DND-41 (cell line): Measurements from ENCODE around the gene TST.

Experiments used
- ATAC-seq: fragments of 200-7000 bp; cut with Tn5 transposase; 3 replicates; pipeline ENCODE4 v1.9.1; 2021; ENCODE audit warnings: low read depth; ENCODE audit not compliant: insufficient read depth
- DNase-seq: peaks from one replicate; pipeline ENCODE4 v3.0.0-alpha.2; 2020
- H2AFZ ChIP-seq: 2 replicates; pipeline ENCODE4 v1.6.0; 2012; ENCODE audit warnings: low read depth, low read length
- H3K27ac ChIP-seq: 2 replicates; pipeline ENCODE4 v1.5.1; 2012; ENCODE audit warnings: low read length, inconsistent platforms
- H3K27me3 ChIP-seq: fragments of 200-600 bp; sonication (generic); 2 replicates; pipeline ENCODE4 v1.6.0; 2012; ENCODE audit warnings: low read length, mild to moderate bottlenecking, inconsistent platforms; ENCODE audit not compliant: insufficient read depth, poor library complexity
- H3K36me3 ChIP-seq: 2 replicates; pipeline ENCODE4 v1.5.1; 2012; ENCODE audit warnings: low read length, inconsistent platforms; ENCODE audit not compliant: insufficient read depth
- H3K4me1 ChIP-seq: 2 replicates; pipeline ENCODE4 v1.5.1; 2012; ENCODE audit warnings: mild to moderate bottlenecking, low read length; ENCODE audit not compliant: insufficient read depth
- H3K4me2 ChIP-seq: 2 replicates; pipeline ENCODE4 v1.6.0; 2012; ENCODE audit warnings: mild to moderate bottlenecking, moderate library complexity, low read length, inconsistent platforms; ENCODE audit not compliant: insufficient read depth
- H3K4me3 ChIP-seq, 2 experiments: fragments of 200-600 bp in 1 of 2; shearing (Covaris generic) in 1 of 2; 2 replicates each; pipeline ENCODE4 v1.5.1; 2012 to 2016; ENCODE audit warnings: inconsistent platforms in 2 of 2, low read length in 2 of 2, mild to moderate bottlenecking in 2 of 2, low read depth in 1 of 2, moderate library complexity in 1 of 2
- H3K79me2 ChIP-seq: 2 replicates; pipeline ENCODE4 v1.6.0; 2012; ENCODE audit warnings: low read length, inconsistent platforms; ENCODE audit not compliant: insufficient read depth
- H3K9ac ChIP-seq: 2 replicates; pipeline ENCODE4 v1.6.0; 2012; ENCODE audit warnings: low read depth, mild to moderate bottlenecking, inconsistent platforms, low read length, moderate library complexity
- H3K9me3 ChIP-seq: 2 replicates; pipeline ENCODE4 v1.5.1; 2012; ENCODE audit warnings: low read length, moderate library complexity, mild to moderate bottlenecking, inconsistent platforms; ENCODE audit not compliant: insufficient read depth, severe bottlenecking
- H4K20me1 ChIP-seq: 2 replicates; pipeline ENCODE4 v1.6.0; 2012; ENCODE audit warnings: low read length; ENCODE audit not compliant: insufficient read depth
- EZH2 ChIP-seq: IDR thresholded peaks from 3 replicates; pipeline ENCODE4 v1.6.1; 2012; ENCODE audit warnings: borderline replicate concordance, low read depth, mild to moderate bottlenecking, moderate library complexity, low read length, inconsistent platforms; ENCODE audit not compliant: severe bottlenecking
- TF ChIP-seq, protein P1 (sequence below): IDR thresholded peaks from 2 replicates; pipeline ENCODE4 v1.5.1; 2012; ENCODE audit warnings: borderline replicate concordance, low read length, moderate library complexity, mild to moderate bottlenecking; ENCODE audit not compliant: poor library complexity, severe bottlenecking; ENCODE audit errors: extremely low read depth

Gene TST

DNA sequence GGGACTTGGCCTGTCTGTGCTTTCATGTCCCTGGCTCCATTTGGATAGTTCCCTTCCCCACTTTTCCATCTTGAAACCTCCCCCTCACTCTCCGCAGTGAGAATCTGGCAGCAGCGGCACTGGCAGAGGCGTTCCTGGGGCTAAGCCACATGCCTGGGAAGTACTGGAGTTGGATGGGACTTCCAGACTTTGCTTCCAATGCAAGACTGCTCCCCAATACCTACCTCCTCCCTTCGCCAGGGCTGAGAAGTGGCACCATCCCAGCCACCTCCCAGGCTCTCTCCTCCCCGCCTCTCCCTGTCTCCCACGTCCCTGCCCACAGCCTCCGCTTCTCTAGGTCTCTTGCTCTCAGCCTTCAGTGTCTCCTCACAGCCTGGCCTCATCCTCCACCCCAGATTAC, 16.6 kb downstream of the TST start:
- H2AFZ ChIP-seq: no peak overlapping the region
- no peaks in the 10 kb centered on the region for H3K79me2 ChIP-seq
- H3K9ac ChIP-seq: no peak overlapping the region
- TF ChIP-seq, protein P1, sequence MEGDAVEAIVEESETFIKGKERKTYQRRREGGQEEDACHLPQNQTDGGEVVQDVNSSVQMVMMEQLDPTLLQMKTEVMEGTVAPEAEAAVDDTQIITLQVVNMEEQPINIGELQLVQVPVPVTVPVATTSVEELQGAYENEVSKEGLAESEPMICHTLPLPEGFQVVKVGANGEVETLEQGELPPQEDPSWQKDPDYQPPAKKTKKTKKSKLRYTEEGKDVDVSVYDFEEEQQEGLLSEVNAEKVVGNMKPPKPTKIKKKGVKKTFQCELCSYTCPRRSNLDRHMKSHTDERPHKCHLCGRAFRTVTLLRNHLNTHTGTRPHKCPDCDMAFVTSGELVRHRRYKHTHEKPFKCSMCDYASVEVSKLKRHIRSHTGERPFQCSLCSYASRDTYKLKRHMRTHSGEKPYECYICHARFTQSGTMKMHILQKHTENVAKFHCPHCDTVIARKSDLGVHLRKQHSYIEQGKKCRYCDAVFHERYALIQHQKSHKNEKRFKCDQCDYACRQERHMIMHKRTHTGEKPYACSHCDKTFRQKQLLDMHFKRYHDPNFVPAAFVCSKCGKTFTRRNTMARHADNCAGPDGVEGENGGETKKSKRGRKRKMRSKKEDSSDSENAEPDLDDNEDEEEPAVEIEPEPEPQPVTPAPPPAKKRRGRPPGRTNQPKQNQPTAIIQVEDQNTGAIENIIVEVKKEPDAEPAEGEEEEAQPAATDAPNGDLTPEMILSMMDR: no peak
- no peak for TF ChIP-seq EZH2
- H3K4me3 ChIP-seq: no peak overlapping the region
- DNase-seq: no peak
- H3K27ac ChIP-seq: no peak overlapping the region
- H3K27me3 ChIP-seq: peaks cover 25% of the 10 kb centered on the region
- no peaks in the 10 kb centered on the region for H3K36me3 ChIP-seq
- no peak for ATAC-seq
- no peaks in the 10 kb centered on the region for H3K4me1 ChIP-seq
- no peaks in the 10 kb centered on the region; the same call in 1 of the 2 replicates for H4K20me1 ChIP-seq
- no peaks in the 10 kb centered on the region for H3K9me3 ChIP-seq
- H3K4me2 ChIP-seq: no peak overlapping the region

DNA sequence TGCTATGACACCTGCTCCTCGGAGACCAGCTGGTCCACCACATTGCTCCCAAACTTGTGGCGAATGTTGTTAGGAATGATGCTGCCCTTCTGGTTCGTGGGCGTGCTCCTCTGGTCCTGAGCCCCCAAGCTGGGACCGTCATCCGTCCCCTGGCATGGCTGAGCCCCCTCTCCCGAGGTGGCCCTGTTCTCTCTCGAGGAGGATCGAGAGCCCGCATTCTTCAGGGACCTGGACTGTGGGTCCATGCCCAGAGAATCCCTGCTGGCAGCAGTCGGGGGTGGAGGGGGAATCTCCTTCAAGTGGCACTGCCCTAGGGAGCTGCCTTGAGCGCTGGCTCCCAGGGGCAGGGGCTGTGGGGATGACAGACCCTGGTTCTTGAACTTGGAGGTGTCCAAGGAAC, 17.4 kb downstream of the TST start:
- Histone ChIP-seq H3K27ac (no peak overlapping the region), H3K9me3 (no peaks in the 10 kb centered on the region), H3K4me2 (no peak overlapping the region), H3K4me1 (no peaks in the 10 kb centered on the region), H3K9ac (no peak overlapping the region), H3K79me2 (no peaks in the 10 kb centered on the region), H2AFZ (no peak overlapping the region), H4K20me1 (no peaks in the 10 kb centered on the region; the same call in 1 of the 2 replicates), H3K4me3 (no peak overlapping the region), H3K27me3 (peaks cover 31% of the 10 kb centered on the region), H3K36me3 (no peaks in the 10 kb centered on the region)
- TF ChIP-seq EZH2: no peak
- TF ChIP-seq, protein P1: no peak
- DNase-seq (no peak), ATAC-seq (no peak)

DNA sequence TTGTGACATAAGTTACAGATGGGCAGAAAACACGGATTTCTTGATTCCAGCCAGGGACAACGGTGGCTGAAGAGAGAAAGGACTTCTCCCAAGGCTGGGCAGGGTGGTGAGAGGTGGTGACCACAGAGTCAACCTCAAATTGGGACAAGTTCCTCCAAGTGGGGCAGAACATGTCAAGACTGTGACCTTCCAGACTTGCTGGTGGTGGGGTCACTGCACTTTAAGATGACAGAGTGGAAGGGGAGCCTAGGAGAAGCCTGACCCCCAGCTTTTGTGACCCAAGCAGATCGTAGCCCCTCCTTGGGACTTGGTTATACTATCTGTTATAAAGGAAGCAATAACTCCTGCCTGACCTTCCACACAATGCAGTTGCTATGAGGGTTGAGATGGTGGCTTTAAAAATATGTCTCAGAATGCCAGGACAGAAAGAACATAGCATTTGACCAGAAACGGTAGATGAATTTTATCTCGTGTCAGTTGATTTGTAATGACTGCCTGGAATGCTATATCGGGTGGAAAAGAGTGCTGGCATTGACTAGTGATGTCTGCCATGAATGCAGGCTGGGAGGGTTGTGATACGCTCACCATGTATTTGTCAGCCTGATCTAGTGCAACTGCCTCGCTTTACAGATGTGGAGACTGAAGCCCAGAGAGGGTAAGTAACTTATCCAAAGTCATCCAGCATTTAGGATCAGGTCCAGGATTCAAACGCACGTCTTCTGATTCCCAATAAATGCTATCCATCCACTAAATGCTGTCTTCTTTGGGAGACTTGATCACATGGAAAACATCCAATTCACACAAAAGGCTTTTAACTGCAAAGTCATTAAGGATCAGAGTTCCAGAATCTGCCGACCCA, 18.3 kb downstream of the TST start:
- no peaks in the 10 kb centered on the region for H3K4me1 ChIP-seq
- H3K79me2 ChIP-seq: no peaks in the 10 kb centered on the region
- H3K36me3 ChIP-seq: no peaks in the 10 kb centered on the region
- H2AFZ ChIP-seq: no peak overlapping the region
- H4K20me1 ChIP-seq: no peaks in the 10 kb centered on the region; the same call in 1 of the 2 replicates
- H3K4me2 ChIP-seq: no peak overlapping the region
- ATAC-seq (no peak), DNase-seq (no peak)
- TF ChIP-seq, protein P1: no peak
- TF ChIP-seq EZH2: no peak
- H3K4me3 ChIP-seq: no peak overlapping the region
- H3K27me3 ChIP-seq: peaks cover 28% of the 10 kb centered on the region
- no peak overlapping the region for H3K27ac ChIP-seq
- no peak overlapping the region for H3K9ac ChIP-seq
- H3K9me3 ChIP-seq: no peaks in the 10 kb centered on the region

DNA sequence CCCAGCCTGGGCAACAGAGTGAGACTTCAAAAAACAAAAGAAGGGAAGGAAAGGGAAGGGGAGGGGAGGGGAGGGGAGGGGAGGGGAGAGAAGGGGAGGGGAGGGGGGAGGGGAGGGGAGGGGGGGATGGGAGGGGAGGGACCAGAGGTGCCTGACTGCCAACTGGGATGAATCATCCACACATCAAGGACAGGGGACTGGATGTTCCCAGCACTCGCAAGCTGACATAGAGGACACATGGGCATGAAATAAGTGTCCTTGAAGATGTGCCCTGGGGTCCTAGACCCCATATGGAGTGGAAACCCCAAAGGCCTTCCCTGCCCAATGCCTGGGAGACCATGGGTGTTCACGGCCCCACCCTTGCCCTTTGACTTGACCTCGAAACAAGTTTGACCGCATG, 19.8 kb downstream of the TST start:
- Histone ChIP-seq H4K20me1 (no peaks in the 10 kb centered on the region; the same call in 1 of the 2 replicates), H3K79me2 (no peaks in the 10 kb centered on the region), H3K27me3 (peaks cover 35% of the 10 kb centered on the region), H2AFZ (no peak overlapping the region), H3K9ac (no peak overlapping the region), H3K4me1 (no peaks in the 10 kb centered on the region), H3K4me2 (no peak overlapping the region), H3K36me3 (no peaks in the 10 kb centered on the region), H3K9me3 (no peaks in the 10 kb centered on the region), H3K4me3 (no peak overlapping the region), H3K27ac (no peak overlapping the region)
- no peak for TF ChIP-seq EZH2
- TF ChIP-seq, protein P1: no peak
- DNase-seq: no peak
- ATAC-seq: no peak
